H9 (cell line): ENCODE results near the gene MTTP. TPM values are rescaled to one million over a fixed set of nuclear protein-coding genes. Genes with fewer than 3 reads are reported as not detected.

Experiments used
- DNase-seq: peaks from one replicate; pipeline ENCODE4 v3.0.0-alpha.2; 2017
- H2AFZ ChIP-seq: one replicate; pipeline ENCODE4 v1.6.1; 2013; ENCODE audit warnings: mild to moderate bottlenecking, low read length, control low read depth, moderate library complexity
- H2AK5ac ChIP-seq: 2 replicates; pipeline ENCODE4 v1.6.1; 2013; ENCODE audit warnings: low read length, control low read depth, mixed read lengths; ENCODE audit not compliant: insufficient read length
- H2BK120ac ChIP-seq: one replicate; pipeline ENCODE4 v1.6.1; 2013; ENCODE audit warnings: low read depth, mild to moderate bottlenecking, low read length, control low read depth, inconsistent platforms; ENCODE audit not compliant: poor library complexity, severe bottlenecking
- H2BK12ac ChIP-seq: 2 replicates; pipeline ENCODE4 v1.6.1; 2013; ENCODE audit warnings: low read length, control low read depth, mixed read lengths, low read depth; ENCODE audit not compliant: insufficient read length
- H2BK15ac ChIP-seq: 2 replicates; pipeline ENCODE4 v1.6.1; 2013; ENCODE audit warnings: low read depth, low read length, control low read depth
- H2BK20ac ChIP-seq: one replicate; pipeline ENCODE4 v1.6.1; 2013; ENCODE audit warnings: low read depth, mild to moderate bottlenecking, low read length, control low read depth, inconsistent platforms; ENCODE audit not compliant: poor library complexity, severe bottlenecking
- H2BK5ac ChIP-seq: 2 replicates; pipeline ENCODE4 v1.6.1; 2013; ENCODE audit warnings: low read length, control low read depth, mixed read lengths; ENCODE audit not compliant: insufficient read length
- H3K14ac ChIP-seq: 2 replicates; pipeline ENCODE4 v1.6.1; 2013; ENCODE audit warnings: low read length, control low read depth; ENCODE audit not compliant: insufficient read depth
- H3K18ac ChIP-seq: 2 replicates; pipeline ENCODE4 v1.6.1; 2013; ENCODE audit warnings: low read depth, mild to moderate bottlenecking, mixed read lengths, low read length, control low read depth; ENCODE audit not compliant: insufficient read length
- H3K23ac ChIP-seq: 2 replicates; pipeline ENCODE4 v1.6.1; 2013; ENCODE audit warnings: low read length, control low read depth, mixed read lengths, low read depth; ENCODE audit not compliant: insufficient read length
- H3K23me2 ChIP-seq: 2 replicates; pipeline ENCODE4 v1.6.1; 2013; ENCODE audit warnings: low read depth, mild to moderate bottlenecking, mixed read lengths, low read length, control low read depth; ENCODE audit not compliant: insufficient read length, poor library complexity, severe bottlenecking
- H3K27ac ChIP-seq: 2 replicates; pipeline ENCODE4 v1.5.1; 2013; ENCODE audit warnings: low read length, control low read depth, mixed read lengths, low read depth; ENCODE audit not compliant: insufficient read length
- H3K27me3 ChIP-seq: 2 replicates; pipeline ENCODE4 v1.6.1; 2013; ENCODE audit warnings: low read length, control low read depth, inconsistent platforms; ENCODE audit not compliant: insufficient read depth
- H3K4ac ChIP-seq: 2 replicates; pipeline ENCODE4 v1.6.1; 2013; ENCODE audit warnings: low read depth, mild to moderate bottlenecking, control low read depth, inconsistent platforms, low read length, moderate library complexity
- H3K4me1 ChIP-seq: 2 replicates; pipeline ENCODE4 v1.6.1; 2013; ENCODE audit warnings: low read length, control low read depth, inconsistent platforms; ENCODE audit not compliant: insufficient read depth
- H3K4me2 ChIP-seq: 2 replicates; pipeline ENCODE4 v1.6.1; 2013; ENCODE audit warnings: low read length, control low read depth, mixed read lengths; ENCODE audit not compliant: insufficient read length, insufficient read depth
- H3K56ac ChIP-seq: 2 replicates; pipeline ENCODE4 v1.6.1; 2013; ENCODE audit warnings: low read depth, mild to moderate bottlenecking, mixed read lengths, low read length, control low read depth; ENCODE audit not compliant: insufficient read length
- H3K79me1 ChIP-seq: 2 replicates; pipeline ENCODE4 v1.6.1; 2013; ENCODE audit warnings: low read depth, mild to moderate bottlenecking, moderate library complexity, low read length, control low read depth, inconsistent platforms; ENCODE audit not compliant: insufficient read depth, poor library complexity, severe bottlenecking
- H3K79me2 ChIP-seq: 2 replicates; pipeline ENCODE4 v1.6.1; 2013; ENCODE audit warnings: low read length, control low read depth, inconsistent platforms; ENCODE audit not compliant: insufficient read depth
- H3K9ac ChIP-seq: 2 replicates; pipeline ENCODE4 v1.6.1; 2013; ENCODE audit warnings: low read length, control low read depth, mixed read lengths; ENCODE audit not compliant: insufficient read length; ENCODE audit errors: extremely low read depth
- H3K9me3 ChIP-seq: one replicate; pipeline ENCODE4 v1.6.1; 2013; ENCODE audit warnings: low read depth, low read length, inconsistent platforms; ENCODE audit not compliant: control insufficient read depth
- H3T11ph ChIP-seq: one replicate; pipeline ENCODE4 v1.6.1; 2013; ENCODE audit warnings: mild to moderate bottlenecking, low read length, control low read depth, inconsistent platforms
- H4K20me1 ChIP-seq: one replicate; pipeline ENCODE4 v1.6.1; 2013; ENCODE audit not compliant: control insufficient read depth, insufficient read length, insufficient read depth
- H4K5ac ChIP-seq: 2 replicates; pipeline ENCODE4 v1.6.1; 2013; ENCODE audit warnings: low read depth, mild to moderate bottlenecking, mixed read lengths, low read length, control low read depth; ENCODE audit not compliant: insufficient read length
- H4K8ac ChIP-seq: replicated peaks from 2 replicates; pipeline ENCODE4 v1.6.1; 2013; ENCODE audit warnings: low read length, control low read depth, mixed read lengths, low read depth; ENCODE audit not compliant: insufficient read length
- H4K91ac ChIP-seq: 2 replicates; pipeline ENCODE4 v1.6.1; 2013; ENCODE audit warnings: low read depth, mild to moderate bottlenecking, moderate library complexity, mixed read lengths, low read length, control low read depth; ENCODE audit not compliant: insufficient read length
- H3K27ac Mint-ChIP-seq, 3 experiments: 2 replicates in 2 of 3; 3 replicates in 1 of 3; pipeline ENCODE4 v1.8.0; 2020 to 2021; ENCODE audit warnings: mixed read lengths in 3 of 3, mild to moderate bottlenecking in 1 of 3, moderate library complexity in 1 of 3
- H3K27me3 Mint-ChIP-seq: 2 replicates; pipeline ENCODE4 v1.8.0; 2021; ENCODE audit warnings: low read depth, mild to moderate bottlenecking, moderate library complexity, mixed read lengths
- H3K36me3 Mint-ChIP-seq, 3 experiments: 2 replicates in 2 of 3; 3 replicates in 1 of 3; pipeline ENCODE4 v1.8.0; 2020 to 2021; ENCODE audit warnings: low read depth in 3 of 3, mixed read lengths in 3 of 3; ENCODE audit not compliant: insufficient read depth in 1 of 3
- H3K4me1 Mint-ChIP-seq, 2 experiments: 2 replicates each; pipeline ENCODE4 v1.8.0; 2020; ENCODE audit warnings: mixed read lengths in 2 of 2
- H3K4me3 Mint-ChIP-seq, 2 experiments: 2 replicates in 1 of 2; 3 replicates in 1 of 2; pipeline ENCODE4 v1.8.0; 2020 to 2021; ENCODE audit warnings: mild to moderate bottlenecking in 2 of 2, mixed read lengths in 2 of 2, moderate library complexity in 1 of 2
- H3K9me3 Mint-ChIP-seq, 2 experiments: 2 replicates in 1 of 2; 3 replicates in 1 of 2; pipeline ENCODE4 v1.8.0; 2020; ENCODE audit warnings: mild to moderate bottlenecking in 2 of 2, mixed read lengths in 2 of 2, moderate library complexity in 1 of 2
- CTCF ChIP-seq: fragments of 200-600 bp; sonication (generic); conservative IDR thresholded peaks from 3 replicates; pipeline ENCODE4 v1.8.0; 2021; ENCODE audit warnings: antibody characterized with exemption, mild to moderate bottlenecking
- WGBS: extraction: QIAGEN DNeasy Blood & Tissue Kit; methylation state at CpG from one replicate; pipeline ENCODE4 v1.1.7; 2013; ENCODE audit warnings: missing lambda C conversion rate, low lambda C conversion rate, mixed read lengths; ENCODE audit not compliant: insufficient read length; ENCODE audit errors: extremely low coverage; 5-methylcytosine and 5-hydroxymethylcytosine counted together
- total RNA-seq: library from RNA; stranded (reverse); gene quantifications from 2 replicates; pipeline ENCODE4 v1.2.1, GENCODE V29; 2021

Gene MTTP
- total RNA-seq, 1 experiment from 2014 or later: 0.46 TPM

GRCh38 chr4:99591757-99592156, 17.1 kb downstream of the MTTP start:
- Histone ChIP-seq H2AK5ac (no peak overlapping the region), H2BK120ac (no peak overlapping the region), H3K79me2 (no peaks in the 10 kb centered on the region), H3K27me3 (no peaks in the 10 kb centered on the region), H4K5ac (no peak overlapping the region), H4K20me1 (no peaks in the 10 kb centered on the region), H3K27ac (no peak overlapping the region), H2AFZ (no peak overlapping the region), H3K4me2 (no peak overlapping the region), H3K79me1 (no peaks in the 10 kb centered on the region), H2BK20ac (no peak overlapping the region), H3K18ac (no peak overlapping the region), H2BK5ac (no peak overlapping the region), H3K14ac (no peak overlapping the region), H3K23ac (no peak overlapping the region), H4K91ac (no peak overlapping the region), H3T11ph (no peak overlapping the region), H4K8ac (no peak overlapping the region), H2BK12ac (no peak overlapping the region), H3K56ac (no peak overlapping the region), H3K9ac (no peak overlapping the region), H2BK15ac (no peak overlapping the region), H3K4me1 (no peaks in the 10 kb centered on the region), H3K9me3 (no peaks in the 10 kb centered on the region), H3K4ac (no peak overlapping the region), H3K23me2 (no peaks in the 10 kb centered on the region)
- Mint-ChIP-seq H3K27me3 (no peaks in the 10 kb centered on the region), H3K9me3 (no peaks in the 10 kb centered on the region), H3K4me3 (no peak overlapping the region), H3K36me3 (no peaks in the 10 kb centered on the region), H3K4me1 (no peaks in the 10 kb centered on the region), H3K27ac (no peak overlapping the region)
- no CpG with 5 or more reads among the region's 3 CpGs for whole genome bisulfite sequencing
- TF ChIP-seq CTCF: no peak
- no peak for DNase-seq
